Activated T-helper 17 cell treated with anti-CD3 and anti-CD28 coated beads, Interleukin-2, amount 50 U/mL, for 72 hours (primary cell): ENCODE results near the gene ARSJ. TPM values are rescaled to one million over a fixed set of nuclear protein-coding genes. Genes with fewer than 3 reads are reported as not detected.
A peak's percentile ranks its signal among the peaks of the same experiment; 100 is the strongest.

Source experiments
- ATAC-seq: fragments of 150-1000 bp; cut with Tn5 transposase; replicated peaks from 2 replicates; pipeline ENCODE4 v1.10.0; 2021; ENCODE audit warnings: mild to moderate bottlenecking, moderate library complexity
- H3K27ac Mint-ChIP-seq: one replicate; pipeline ENCODE4 v1.8.0; 2022; ENCODE audit warnings: mixed read lengths
- H3K27me3 Mint-ChIP-seq: one replicate; pipeline ENCODE4 v1.8.0; 2022; ENCODE audit warnings: mixed read lengths
- H3K36me3 Mint-ChIP-seq: one replicate; pipeline ENCODE4 v1.8.0; 2022; ENCODE audit warnings: low read depth, mild to moderate bottlenecking, mixed read lengths
- H3K4me1 Mint-ChIP-seq: one replicate; pipeline ENCODE4 v1.8.0; 2022; ENCODE audit warnings: mixed read lengths
- H3K4me3 Mint-ChIP-seq: one replicate; pipeline ENCODE4 v1.8.0; 2022; ENCODE audit warnings: mild to moderate bottlenecking, mixed read lengths
- H3K9me3 Mint-ChIP-seq: one replicate; pipeline ENCODE4 v1.8.0; 2022; ENCODE audit warnings: mixed read lengths
- total RNA-seq, 2 donors: library from RNA; stranded (reverse); gene quantifications; one replicate each; pipeline ENCODE4 v1.2.3, GENCODE V29; 2022

Gene ARSJ
- total RNA-seq, 2 donors from 2014 or later = 0.19 TPM; not detected in 1

DNA sequence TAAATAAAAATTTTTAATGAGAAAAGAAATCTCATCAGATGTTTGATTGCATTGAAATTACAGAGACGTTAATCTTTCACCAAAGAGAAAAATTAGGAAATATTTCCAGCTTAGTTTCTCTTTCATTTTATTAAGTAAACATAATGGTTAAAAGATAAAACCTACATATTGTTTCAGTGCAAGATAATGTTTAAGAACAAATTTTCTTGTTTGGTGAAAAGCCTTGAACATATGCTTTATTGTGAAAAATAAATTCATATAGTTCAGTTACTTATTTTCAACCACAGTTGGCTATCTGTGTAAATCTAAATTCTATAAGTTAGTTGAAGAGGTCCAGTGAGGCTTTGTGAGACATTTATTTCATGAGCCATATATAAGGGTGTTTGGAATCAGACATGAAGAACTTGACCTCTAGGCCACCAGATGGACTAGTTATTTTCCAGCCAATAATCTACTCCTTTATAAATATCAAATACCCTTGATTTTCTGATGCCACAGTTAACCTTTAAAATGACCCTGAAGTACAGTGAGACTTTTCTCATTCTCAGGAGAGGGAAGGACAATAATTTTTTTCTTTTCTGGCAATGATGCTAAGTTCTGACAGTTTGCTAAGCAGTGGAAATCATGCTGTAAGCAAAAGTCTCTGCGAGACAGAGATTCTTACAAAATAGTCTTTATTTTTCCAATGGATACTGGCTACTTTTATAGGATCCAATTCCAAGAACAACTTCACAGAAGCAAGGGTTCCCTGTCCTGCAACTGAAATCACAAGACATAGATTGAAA, 2.5 kb downstream of the ARSJ start:
- no peak overlapping the region for H3K27ac Mint-ChIP-seq
- H3K4me3 Mint-ChIP-seq = no peak overlapping the region
- no peaks in the 10 kb centered on the region for H3K4me1 Mint-ChIP-seq
- H3K9me3 Mint-ChIP-seq = peaks cover 4% of the 10 kb centered on the region
- no peak for ATAC-seq
- H3K36me3 Mint-ChIP-seq = no peaks in the 10 kb centered on the region
- H3K27me3 Mint-ChIP-seq = peaks cover 14% of the 10 kb centered on the region

DNA sequence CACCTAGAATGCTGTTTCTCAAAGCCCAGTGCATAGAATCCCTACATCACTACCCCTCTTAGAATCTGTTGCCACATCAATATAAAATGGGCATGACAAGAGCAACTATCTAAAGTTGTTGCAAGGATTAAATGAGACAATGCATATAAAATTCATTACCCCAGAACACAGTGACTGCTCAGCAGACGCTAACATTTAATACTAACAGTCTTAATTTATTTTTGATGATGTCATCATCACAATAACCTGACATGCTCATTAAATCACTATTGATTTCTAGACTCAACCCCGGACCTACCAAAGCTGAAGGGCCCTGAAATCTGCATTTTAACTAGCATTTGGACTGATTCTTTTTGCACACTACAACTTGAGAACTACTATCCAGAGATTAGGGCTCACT, 3.9 kb downstream of the ARSJ start:
- Mint-ChIP-seq H3K9me3 (peaks cover 4% of the 10 kb centered on the region), H3K27me3 (peaks cover 8% of the 10 kb centered on the region), H3K27ac (no peak overlapping the region), H3K36me3 (no peaks in the 10 kb centered on the region), H3K4me3 (no peak overlapping the region), H3K4me1 (no peaks in the 10 kb centered on the region)
- ATAC-seq = no peak

DNA sequence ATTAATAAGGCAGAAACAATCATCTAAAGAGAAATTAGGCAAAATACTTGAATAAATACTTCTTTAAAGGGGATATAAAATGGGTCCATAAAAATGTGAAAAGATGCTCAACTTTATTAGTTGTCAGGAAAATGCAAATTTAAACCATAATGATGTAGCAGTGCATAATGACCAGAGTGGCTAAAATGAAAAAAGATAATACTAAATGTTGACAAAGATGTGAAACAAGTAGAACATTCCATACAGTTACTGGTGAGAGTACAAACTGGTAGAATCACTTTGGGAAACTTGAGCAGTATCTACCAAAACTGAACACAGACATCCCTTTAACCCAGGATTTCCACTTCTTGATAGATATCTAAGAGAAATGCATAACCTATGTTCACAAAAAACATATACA, 5.0 kb downstream of the ARSJ start:
- ATAC-seq = no peak
- Mint-ChIP-seq H3K4me1 (no peaks in the 10 kb centered on the region), H3K9me3 (peaks cover 4% of the 10 kb centered on the region), H3K36me3 (no peaks in the 10 kb centered on the region), H3K27ac (no peak overlapping the region), H3K4me3 (no peak overlapping the region), H3K27me3 (no peaks in the 10 kb centered on the region)

DNA sequence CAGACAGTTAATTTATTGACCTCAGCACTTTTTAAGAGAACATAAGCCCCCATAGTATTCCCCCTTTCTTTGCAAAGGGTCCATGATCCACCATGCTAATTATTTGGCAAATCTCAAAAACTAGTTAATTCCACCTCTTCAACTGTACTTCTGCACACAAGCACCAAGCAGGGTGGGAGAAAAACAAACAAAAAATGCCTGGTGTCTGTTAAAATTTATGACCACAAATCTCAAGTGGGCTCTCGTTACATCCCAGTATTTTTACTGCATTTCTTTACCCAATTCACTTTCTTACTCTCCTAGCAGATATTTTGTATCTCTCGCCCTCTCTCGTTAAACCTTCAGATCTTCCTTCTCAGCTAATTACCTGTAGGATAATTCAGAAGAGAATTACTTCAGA, 6.1 kb downstream of the ARSJ start:
- Mint-ChIP-seq H3K27me3 (no peaks in the 10 kb centered on the region), H3K4me1 (no peaks in the 10 kb centered on the region), H3K4me3 (no peak overlapping the region), H3K36me3 (no peaks in the 10 kb centered on the region), H3K27ac (no peak overlapping the region), H3K9me3 (peaks cover 4% of the 10 kb centered on the region)
- no peak for ATAC-seq

DNA sequence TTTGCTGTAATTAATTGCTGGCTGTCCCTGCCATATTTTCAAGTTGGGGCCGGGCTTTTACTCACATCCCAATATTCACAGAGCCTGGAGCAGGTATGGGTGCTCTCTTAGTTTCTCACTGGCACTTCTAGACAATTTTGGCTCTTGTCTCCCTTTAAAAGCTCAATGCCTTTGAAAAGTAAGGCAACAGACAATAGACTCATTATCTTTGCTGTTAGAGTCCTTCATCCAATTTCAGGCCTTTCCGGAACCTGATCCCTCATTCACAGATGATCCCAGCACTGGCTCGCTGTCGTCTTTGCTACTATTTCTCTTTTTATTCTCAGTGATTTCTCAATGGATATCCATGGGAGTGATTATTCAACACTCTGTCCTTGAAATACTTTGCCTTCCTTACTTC, 6.7 kb downstream of the ARSJ start:
- Mint-ChIP-seq H3K27ac (no peak overlapping the region), H3K36me3 (no peaks in the 10 kb centered on the region), H3K4me1 (no peaks in the 10 kb centered on the region)

DNA sequence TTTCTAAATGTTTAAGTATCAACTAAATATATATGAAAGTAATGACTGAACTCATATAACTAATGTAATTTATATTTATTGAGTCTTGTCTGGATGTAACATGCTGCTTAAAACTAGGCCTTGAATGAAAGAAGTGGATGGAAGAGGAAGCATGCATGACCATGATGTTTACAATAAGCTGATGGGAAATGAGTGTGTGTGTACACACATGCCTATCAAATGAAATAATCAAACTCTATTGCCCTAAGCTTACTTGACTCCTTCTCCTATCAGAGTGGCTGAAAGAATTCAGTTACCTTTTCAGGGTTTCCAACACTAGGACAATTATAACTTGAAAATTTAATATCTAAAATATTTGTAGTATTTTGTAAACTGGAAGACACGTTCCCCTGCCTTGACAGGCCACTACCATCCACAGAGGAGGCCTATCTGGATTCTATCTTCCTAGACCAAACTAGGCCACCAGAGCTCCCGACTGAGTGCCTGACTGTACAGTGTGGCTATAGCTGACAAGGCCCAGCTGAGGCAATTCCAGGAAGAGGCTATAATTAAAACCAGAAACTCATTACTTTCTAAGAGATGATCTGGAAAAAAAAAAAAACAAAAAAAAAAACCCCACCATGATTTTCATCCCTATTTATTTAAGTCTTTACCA, 7.6 kb downstream of the ARSJ start:
- Mint-ChIP-seq H3K4me3 (no peak overlapping the region), H3K4me1 (no peaks in the 10 kb centered on the region), H3K9me3 (peaks cover 4% of the 10 kb centered on the region), H3K36me3 (no peaks in the 10 kb centered on the region), H3K27me3 (no peaks in the 10 kb centered on the region), H3K27ac (no peak overlapping the region)
- ATAC-seq = no peak

More for the DNA sequence above, 6.7 kb downstream of the ARSJ start:
- Mint-ChIP-seq H3K27me3 (no peaks in the 10 kb centered on the region), H3K9me3 (peaks cover 4% of the 10 kb centered on the region), H3K4me3 (no peak overlapping the region)
- ATAC-seq = no peak

DNA sequence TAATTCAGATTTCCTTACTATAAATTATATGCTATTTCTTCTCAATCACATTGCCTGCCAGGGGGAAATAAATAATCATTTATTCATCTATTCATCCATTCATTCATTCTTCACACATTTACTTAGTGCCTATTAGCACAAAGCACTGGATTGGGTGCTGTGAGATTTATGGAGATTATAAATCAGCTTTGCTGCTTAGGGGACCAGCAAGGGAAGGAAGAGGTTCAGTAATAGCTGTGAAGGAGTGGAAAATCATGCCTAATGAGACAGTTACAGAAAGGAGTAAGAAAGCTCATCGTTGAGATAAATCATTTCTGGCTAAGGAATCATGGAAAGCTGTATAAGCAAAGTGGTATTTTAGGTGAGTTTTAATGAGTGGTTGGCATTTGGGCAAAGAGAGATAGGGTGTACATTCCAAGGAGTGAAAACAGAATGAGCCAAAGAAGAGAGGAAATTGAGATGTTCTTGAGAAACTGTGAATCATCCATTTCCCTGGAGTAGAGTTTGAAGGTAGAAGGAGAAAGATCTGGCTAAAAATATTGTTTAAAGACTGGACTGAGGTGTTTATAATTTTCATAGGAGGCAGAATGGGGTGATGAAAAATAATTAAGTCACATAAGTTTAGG, 9.6 kb downstream of the ARSJ start:
- Mint-ChIP-seq H3K4me3 (no peak overlapping the region), H3K27ac (no peak overlapping the region), H3K9me3 (peaks cover 4% of the 10 kb centered on the region), H3K27me3 (no peaks in the 10 kb centered on the region), H3K4me1 (no peaks in the 10 kb centered on the region), H3K36me3 (no peaks in the 10 kb centered on the region)
- no peak for ATAC-seq

DNA sequence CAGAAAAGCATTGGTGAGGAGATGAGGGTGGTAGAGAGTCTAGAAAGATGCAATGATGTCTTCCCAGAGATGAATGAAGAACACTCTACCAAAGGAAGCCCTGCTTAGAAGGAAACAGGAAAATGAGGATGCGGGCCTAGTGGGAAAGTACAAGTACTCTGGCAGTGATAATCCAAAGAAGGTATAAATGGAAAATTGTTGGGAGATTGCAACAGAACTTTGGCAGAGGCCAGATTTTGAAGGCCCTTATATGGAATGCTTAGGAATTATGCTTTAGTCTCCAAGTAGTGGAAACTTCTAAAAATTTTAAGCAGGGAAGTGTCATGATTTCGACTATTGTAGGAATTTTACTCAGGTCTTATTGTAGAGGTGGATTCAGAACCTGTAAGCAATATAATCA, 11.0 kb downstream of the ARSJ start:
- Mint-ChIP-seq H3K9me3 (peaks cover 4% of the 10 kb centered on the region), H3K4me1 (no peaks in the 10 kb centered on the region), H3K27ac (no peak overlapping the region), H3K27me3 (no peaks in the 10 kb centered on the region), H3K4me3 (no peak overlapping the region), H3K36me3 (no peaks in the 10 kb centered on the region)
- ATAC-seq = no peak

DNA sequence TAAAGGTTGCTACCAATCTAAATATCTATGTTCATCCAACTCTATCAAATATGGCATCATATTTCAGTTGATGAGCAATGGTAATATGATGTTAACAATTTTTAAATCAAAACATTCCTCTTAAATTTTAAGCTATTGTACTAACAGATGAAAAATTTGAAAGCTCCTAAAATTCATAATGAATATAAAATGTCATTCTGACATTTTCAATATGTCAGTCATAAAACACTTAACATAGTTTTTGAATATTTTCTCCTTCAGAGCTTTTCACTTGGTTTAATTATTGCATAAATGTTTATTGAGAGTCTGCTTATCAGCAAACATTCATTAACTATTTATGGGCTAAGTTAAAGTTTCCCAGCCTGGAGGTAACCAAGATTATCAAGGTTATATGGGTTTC, 11.8 kb downstream of the ARSJ start:
- no peak for ATAC-seq
- Mint-ChIP-seq H3K4me3 (no peak overlapping the region), H3K36me3 (no peaks in the 10 kb centered on the region), H3K27ac (no peak overlapping the region), H3K9me3 (peaks cover 6% of the 10 kb centered on the region), H3K27me3 (peaks cover 4% of the 10 kb centered on the region), H3K4me1 (no peaks in the 10 kb centered on the region)

DNA sequence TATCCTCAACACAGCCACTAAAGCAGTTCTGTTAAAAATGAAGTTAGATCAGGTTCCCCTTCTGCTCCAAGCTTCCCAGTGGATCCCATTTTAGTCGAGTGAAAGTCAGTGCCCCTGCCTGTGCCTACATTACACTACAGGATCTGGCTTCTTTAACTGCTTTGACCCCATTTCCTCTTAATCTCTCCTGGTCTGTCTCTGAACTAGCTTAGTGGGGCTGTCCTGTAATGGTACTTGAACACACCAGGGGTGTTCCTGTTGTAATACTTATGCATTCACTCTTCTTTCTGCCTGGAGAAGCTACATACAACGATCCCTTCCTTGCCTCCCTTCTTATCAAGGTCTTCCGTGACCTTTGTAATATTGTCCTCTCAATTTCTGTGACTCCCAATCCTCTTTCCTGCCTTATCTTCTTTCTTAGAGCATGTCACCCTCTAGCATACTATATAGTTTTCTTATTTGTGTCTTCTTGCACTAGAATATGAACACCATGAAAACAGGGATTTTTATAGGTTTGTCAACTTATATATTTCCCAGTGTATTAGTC, 16.7 kb downstream of the ARSJ start:
- H3K4me3 Mint-ChIP-seq = no peak overlapping the region
- no peak overlapping the region for H3K27ac Mint-ChIP-seq
- no peak for ATAC-seq
- H3K27me3 Mint-ChIP-seq = peaks cover 5% of the 10 kb centered on the region
- H3K4me1 Mint-ChIP-seq = no peaks in the 10 kb centered on the region
- no peaks in the 10 kb centered on the region for H3K36me3 Mint-ChIP-seq
- peaks cover 8% of the 10 kb centered on the region for H3K9me3 Mint-ChIP-seq

DNA sequence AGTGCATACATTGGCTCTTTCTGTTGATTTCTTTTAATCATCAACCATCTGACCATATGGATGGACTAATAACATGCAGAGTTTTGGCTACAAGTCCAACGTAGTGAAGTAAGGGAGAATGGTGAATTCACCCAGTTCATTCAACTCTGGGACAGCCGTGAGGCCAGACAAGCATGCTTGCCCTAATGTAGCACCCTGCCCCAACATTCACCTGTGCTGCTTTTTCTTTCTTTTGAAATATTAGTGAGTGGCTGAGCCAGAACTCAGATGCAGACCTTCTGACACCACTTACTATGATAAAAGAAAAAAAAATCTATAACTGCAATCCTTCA, 17.5 kb downstream of the ARSJ start:
- ATAC-seq = no peak
- no peak overlapping the region for H3K27ac Mint-ChIP-seq
- peaks cover 5% of the 10 kb centered on the region for H3K27me3 Mint-ChIP-seq
- no peaks in the 10 kb centered on the region for H3K4me1 Mint-ChIP-seq
- no peaks in the 10 kb centered on the region for H3K36me3 Mint-ChIP-seq
- peaks cover 8% of the 10 kb centered on the region for H3K9me3 Mint-ChIP-seq
- H3K4me3 Mint-ChIP-seq = no peak overlapping the region

DNA sequence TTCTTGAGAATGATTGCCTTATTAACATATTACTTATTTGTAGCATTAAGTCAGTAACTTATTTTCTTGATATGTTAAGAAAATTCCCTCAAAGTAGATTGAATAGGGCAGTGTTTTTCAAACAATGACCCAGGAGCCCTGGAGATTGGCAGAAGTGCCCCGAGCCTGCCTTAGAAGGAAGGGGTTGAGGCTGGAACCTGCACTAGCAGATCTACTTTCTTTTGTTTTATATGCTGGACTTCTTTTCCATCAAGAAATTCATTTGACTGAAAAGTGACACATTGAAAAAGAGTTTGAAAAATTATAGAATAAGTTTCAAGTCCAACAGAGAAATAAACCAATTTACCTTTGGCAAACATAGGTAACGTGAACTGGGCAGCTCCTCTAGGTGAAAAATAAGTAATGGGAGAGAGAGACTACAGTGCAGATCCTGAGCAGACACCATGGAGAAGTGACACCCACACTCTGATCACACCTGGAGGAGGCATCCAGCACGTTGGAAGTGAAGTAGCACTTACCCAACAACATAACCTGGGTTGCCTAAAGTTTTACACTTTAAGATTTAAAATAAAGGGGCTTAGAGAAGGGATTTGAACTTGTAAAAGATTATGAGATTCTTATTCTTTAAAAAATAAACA, 18.6 kb downstream of the ARSJ start:
- no peak overlapping the region for H3K27ac Mint-ChIP-seq
- peaks cover 5% of the 10 kb centered on the region for H3K27me3 Mint-ChIP-seq

DNA sequence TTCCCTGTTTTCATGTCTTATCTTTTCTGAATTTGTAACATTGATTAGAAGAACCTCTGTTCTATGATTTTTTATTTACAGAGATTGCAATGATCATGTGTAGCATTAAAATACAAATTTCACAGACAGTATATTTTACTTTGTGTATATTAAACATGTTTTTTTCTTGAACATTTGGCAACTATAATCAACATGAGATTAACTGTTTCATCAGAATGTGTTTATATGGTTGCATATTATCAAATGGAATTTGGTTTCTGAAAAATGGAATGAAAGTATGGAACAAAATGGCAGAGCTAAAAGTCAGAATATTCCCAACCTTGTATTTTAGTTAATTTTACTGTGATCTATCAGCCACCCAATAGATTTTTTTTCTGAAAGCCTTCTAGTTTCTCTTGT, 19.9 kb downstream of the ARSJ start:
- H3K4me1 Mint-ChIP-seq = no peaks in the 10 kb centered on the region
- ATAC-seq = no peak

More for the DNA sequence above, 18.6 kb downstream of the ARSJ start:
- ATAC-seq = no peak
- Mint-ChIP-seq H3K9me3 (peaks cover 8% of the 10 kb centered on the region), H3K36me3 (no peaks in the 10 kb centered on the region), H3K4me3 (no peak overlapping the region), H3K4me1 (no peaks in the 10 kb centered on the region)

DNA sequence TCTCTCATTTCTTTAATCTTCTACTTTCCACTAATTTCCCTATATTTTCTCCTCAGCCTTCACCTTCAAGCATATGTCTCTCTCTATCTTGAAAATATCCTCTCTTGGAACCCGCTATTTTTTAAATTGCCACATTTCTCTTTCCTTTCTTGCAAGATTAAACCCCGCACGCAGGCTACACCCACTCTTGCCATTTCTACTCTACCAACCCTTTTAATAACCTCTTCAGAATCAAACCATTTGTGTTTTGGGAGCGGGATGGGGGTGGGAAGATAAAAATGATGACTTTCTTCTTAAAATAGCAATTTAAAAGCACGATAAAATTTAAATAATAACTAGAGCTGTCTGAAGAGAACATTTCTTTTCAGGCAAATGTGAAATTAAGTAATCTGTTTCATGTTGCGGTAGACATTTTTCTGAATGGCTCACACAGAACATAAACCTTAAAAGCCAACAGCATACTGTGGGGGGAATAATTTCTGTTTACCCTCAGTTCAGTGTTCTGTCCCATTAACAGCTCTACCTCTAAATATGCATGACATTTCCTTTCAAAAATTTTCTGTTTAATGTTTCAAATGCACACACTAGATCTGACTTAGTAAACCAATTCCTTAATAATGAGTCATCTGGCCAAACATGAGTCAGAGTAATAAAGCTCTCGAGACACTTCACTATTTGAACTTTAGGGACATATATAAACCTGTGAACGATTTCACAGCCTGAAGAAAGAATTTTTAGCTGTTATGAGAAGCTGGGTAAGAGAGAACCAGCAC, 20.5 kb downstream of the ARSJ start:
- Mint-ChIP-seq H3K9me3 (peaks cover 8% of the 10 kb centered on the region), H3K27ac (no peak overlapping the region), H3K36me3 (no peaks in the 10 kb centered on the region), H3K27me3 (peaks cover 5% of the 10 kb centered on the region), H3K4me1 (no peaks in the 10 kb centered on the region), H3K4me3 (no peak overlapping the region)
- ATAC-seq = peak; percentile 59

More for the DNA sequence above, 19.9 kb downstream of the ARSJ start:
- H3K27ac Mint-ChIP-seq = no peak overlapping the region
- H3K4me3 Mint-ChIP-seq = no peak overlapping the region
- H3K9me3 Mint-ChIP-seq = peaks cover 8% of the 10 kb centered on the region
- peaks cover 5% of the 10 kb centered on the region for H3K27me3 Mint-ChIP-seq
- no peaks in the 10 kb centered on the region for H3K36me3 Mint-ChIP-seq
